Hepatocyte (in vitro differentiated cells): ENCODE data around the gene APLN.

ENCODE experiments used
- CTCF ChIP-seq: fragments of 200-600 bp; sonication (generic); IDR thresholded peaks from 2 replicates; pipeline ENCODE4 v1.5.1; 2016; ENCODE audit warnings: antibody characterized with exemption, mild to moderate bottlenecking; ENCODE audit not compliant: poor library complexity
- EZH2 ChIP-seq: fragments of 200-600 bp; sonication (generic); IDR thresholded peaks from 2 replicates; pipeline ENCODE4 v1.6.1; 2016; ENCODE audit warnings: antibody characterized with exemption, mild to moderate bottlenecking, borderline replicate concordance
- EZH2phosphoT487 ChIP-seq: fragments of 200-600 bp; sonication (generic); IDR thresholded peaks from one replicate; pipeline ENCODE4 v1.6.1; 2018; ENCODE audit warnings: antibody characterized with exemption, mild to moderate bottlenecking, low read depth, moderate library complexity; ENCODE audit not compliant: unreplicated experiment, severe bottlenecking

- no peak for TF ChIP-seq CTCF
- no peak for TF ChIP-seq EZH2
- no peak for TF ChIP-seq EZH2phosphoT487
Measured at GRCh38 chrX:129609395-129609794, 45.4 kb downstream of the APLN start.
